CD4-positive, CD25-positive, alpha-beta regulatory T cell (primary cell): ENCODE results near the gene MEF2B. TPM values are rescaled to one million over a fixed set of nuclear protein-coding genes. Genes with fewer than 3 reads are reported as not detected.
"Not testable (repeated sequence)": the region's sequence is repeated elsewhere in the genome, so short reads cannot be mapped to it uniquely, and the experiment has no call there.

Experiments
- ATAC-seq, 2 donors: fragments of 150-1000 bp; cut with Tn5 transposase; one replicate each; pipeline ENCODE4 v1.10.0; 2021; ENCODE audit warnings: low read depth in 2 of 2, moderate number of reproducible peaks in 2 of 2, moderate library complexity in 1 of 2
- DNase-seq, 3 donors: peaks; one replicate each; pipeline versions ENCODE4 v3.0.0 to v3.0.0-alpha.2; 2012 to 2022; ENCODE audit warnings: mixed read lengths in 1 of 3
- H3K27ac ChIP-seq: one replicate; pipeline ENCODE4 v1.7.0; 2013; ENCODE audit warnings: mild to moderate bottlenecking, low read length; ENCODE audit not compliant: insufficient read depth, poor library complexity, severe bottlenecking
- H3K27me3 ChIP-seq: one replicate; pipeline ENCODE4 v1.7.0; 2013; ENCODE audit warnings: low read length; ENCODE audit not compliant: control insufficient read depth, insufficient read depth
- H3K36me3 ChIP-seq: one replicate; pipeline ENCODE4 v1.7.0; 2013; ENCODE audit warnings: mild to moderate bottlenecking, low read length, moderate library complexity; ENCODE audit not compliant: control insufficient read depth, insufficient read depth
- H3K4me1 ChIP-seq: 2 replicates; pipeline ENCODE4 v1.7.0; 2013; ENCODE audit warnings: mild to moderate bottlenecking, low read length; ENCODE audit not compliant: insufficient read depth, control insufficient read depth, poor library complexity, severe bottlenecking
- H3K4me3 ChIP-seq: one replicate; pipeline ENCODE4 v1.7.0; 2013; ENCODE audit warnings: low read depth, mild to moderate bottlenecking, low read length, moderate library complexity
- H3K9me3 ChIP-seq, 2 experiments: 1 replicate in 1 of 2; 2 replicates in 1 of 2; pipeline ENCODE4 v1.7.0; 2013; ENCODE audit warnings: low read length in 2 of 2, mild to moderate bottlenecking in 1 of 2, moderate library complexity in 1 of 2; ENCODE audit not compliant: control insufficient read depth in 2 of 2
- H3K27ac Mint-ChIP-seq, 3 donors: one replicate each; pipeline ENCODE4 v1.8.0; 2020 to 2022; ENCODE audit warnings: mild to moderate bottlenecking in 3 of 3, mixed read lengths in 3 of 3, moderate library complexity in 2 of 3
- H3K27me3 Mint-ChIP-seq: one replicate; pipeline ENCODE4 v1.8.0; 2022; ENCODE audit warnings: mild to moderate bottlenecking, mixed read lengths
- H3K36me3 Mint-ChIP-seq: one replicate; pipeline ENCODE4 v1.8.0; 2020; ENCODE audit warnings: mixed read lengths
- H3K4me1 Mint-ChIP-seq, 4 donors: one replicate each; pipeline ENCODE4 v1.8.0; 2020 to 2022; ENCODE audit warnings: mixed read lengths in 4 of 4, mild to moderate bottlenecking in 1 of 4
- H3K4me3 Mint-ChIP-seq, 4 donors: one replicate each; pipeline ENCODE4 v1.8.0; 2020 to 2022; ENCODE audit warnings: mild to moderate bottlenecking in 4 of 4, mixed read lengths in 4 of 4, moderate library complexity in 3 of 4
- H3K9me3 Mint-ChIP-seq, 7 donors: one replicate each; pipeline ENCODE4 v1.8.0; 2020 to 2022; ENCODE audit warnings: mixed read lengths in 7 of 7, mild to moderate bottlenecking in 3 of 7, moderate library complexity in 2 of 7
- polyA plus RNA-seq, 4 donors: library from polyadenylated mRNA; unstranded; fragments of 300-500 nt; fragmentation: Illumina TruSeq; gene quantifications; one replicate each; pipeline ENCODE4 v1.2.3, GENCODE V29; 2021
- total RNA-seq: library from RNA; stranded (reverse); gene quantifications from one replicate; pipeline ENCODE4 v1.2.3, GENCODE V29; 2022

MEF2B gene
- total and polyA plus RNA-seq, 5 donors from 2014 or later = 0.30 to 3.5 TPM; not detected in 3

DNA sequence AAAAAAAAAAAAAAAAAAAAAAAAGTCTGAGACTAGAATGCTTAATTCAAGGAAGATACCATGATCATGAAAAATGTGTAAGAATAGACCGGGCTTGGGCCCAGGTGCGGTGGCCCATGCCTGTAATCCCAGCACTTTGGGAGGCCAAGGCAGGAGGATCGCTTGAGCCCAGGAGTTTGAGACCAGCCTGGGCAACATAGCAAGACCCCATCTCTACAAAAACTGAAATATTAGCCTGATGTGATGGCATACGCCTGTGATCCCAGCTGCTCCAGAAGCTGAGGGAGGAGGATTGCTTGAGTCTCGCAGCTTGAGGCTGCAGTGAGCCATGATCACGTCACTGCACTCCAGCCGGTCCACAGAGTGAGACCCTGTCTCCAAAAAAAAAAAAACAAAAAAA, 63.1 kb downstream of the MEF2B start:
- H3K4me1 ChIP-seq, H3K4me3 ChIP-seq, DNase-seq, H3K4me3 Mint-ChIP-seq, ATAC-seq, H3K36me3 Mint-ChIP-seq, H3K27me3 Mint-ChIP-seq, H3K27ac ChIP-seq, H3K9me3 Mint-ChIP-seq, H3K27me3 ChIP-seq, H3K9me3 ChIP-seq, H3K27ac Mint-ChIP-seq: not testable (repeated sequence)
- peaks cover 10% of the 10 kb centered on the region for H3K36me3 ChIP-seq
- H3K4me1 Mint-ChIP-seq = peaks cover 0 to 10% (median 1%) of the 10 kb centered on the region in 4 donors

DNA sequence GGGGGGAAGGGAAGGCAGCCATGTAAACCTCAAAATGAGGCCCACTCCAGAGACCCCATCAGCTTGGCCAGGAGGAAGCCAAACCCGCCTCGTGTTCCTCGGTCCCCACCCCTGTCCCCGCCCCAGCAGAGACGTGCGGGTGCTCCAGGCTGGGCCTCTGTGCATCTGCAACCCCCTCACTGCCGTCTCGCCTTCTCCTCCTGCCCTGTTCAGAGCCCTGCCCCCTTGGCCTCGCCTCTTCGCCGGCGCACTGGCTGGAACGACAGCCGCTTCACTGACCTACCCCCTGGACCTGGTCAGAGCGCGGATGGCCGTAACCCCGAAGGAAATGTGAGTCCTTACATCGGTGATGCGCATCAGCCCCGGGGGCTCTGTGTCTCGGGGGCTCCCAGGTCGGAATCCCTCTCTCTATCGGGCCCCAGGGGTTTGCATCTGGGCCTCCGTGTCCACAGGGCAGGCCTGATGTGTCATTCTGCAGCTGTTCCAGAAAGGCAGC, 64.0 kb downstream of the MEF2B start:
- Mint-ChIP-seq H3K4me3 (no peak overlapping the region), H3K27me3 (no peaks in the 10 kb centered on the region), H3K36me3 (no peaks in the 10 kb centered on the region), H3K9me3 (no peaks in the 10 kb centered on the region), H3K4me1 (peaks cover 0 to 9% (median 1%) of the 10 kb centered on the region in 4 donors), H3K27ac (no peak overlapping the region)
- ATAC-seq (no peak), DNase-seq (no peak)
- H3K4me1 ChIP-seq = peaks cover 6% of the 10 kb centered on the region
- no peak overlapping the region for H3K27ac ChIP-seq
- H3K36me3 ChIP-seq = peaks cover 14% of the 10 kb centered on the region
- H3K9me3 ChIP-seq = no peaks in the 10 kb centered on the region
- no peak overlapping the region for H3K4me3 ChIP-seq
- no peaks in the 10 kb centered on the region for H3K27me3 ChIP-seq

DNA sequence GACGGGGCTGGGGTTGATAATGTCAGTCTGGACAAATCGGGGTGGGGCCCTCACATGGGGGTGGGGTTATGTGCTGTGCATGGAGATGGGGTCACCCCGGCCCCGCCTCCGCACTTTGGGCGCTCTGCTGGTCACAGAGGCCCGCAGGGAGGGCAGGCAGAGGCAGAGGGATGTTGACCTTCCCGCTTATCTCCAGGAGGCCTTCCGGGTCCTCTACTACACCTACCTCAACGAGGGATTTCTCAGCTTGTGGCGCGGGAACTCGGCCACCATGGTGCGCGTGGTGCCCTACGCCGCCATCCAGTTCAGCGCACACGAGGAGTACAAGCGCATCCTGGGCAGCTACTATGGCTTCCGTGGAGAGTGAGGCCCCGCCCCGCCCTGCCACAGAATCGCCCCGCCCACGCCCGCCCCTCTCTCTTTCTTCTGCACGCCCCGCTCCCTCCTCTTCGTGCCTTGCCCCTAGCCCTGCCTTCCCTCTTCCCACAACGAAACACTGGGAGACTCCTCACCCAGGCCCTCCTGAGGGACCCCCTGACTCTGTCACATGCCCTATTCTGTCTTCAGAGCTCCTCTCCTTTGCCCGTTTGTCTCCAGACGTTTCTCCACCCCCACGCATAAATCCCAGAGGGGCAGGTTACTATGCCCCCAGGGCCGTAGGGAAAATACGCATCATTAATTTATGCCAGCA, 64.6 kb downstream of the MEF2B start:
- peaks cover 0 to 10% (median 1%) of the 10 kb centered on the region in 4 donors for H3K4me1 Mint-ChIP-seq
- no peak overlapping the region for H3K27ac Mint-ChIP-seq
- Histone ChIP-seq H3K27ac (no peak overlapping the region), H3K27me3 (no peaks in the 10 kb centered on the region), H3K4me1 (peaks cover 4% of the 10 kb centered on the region), H3K4me3 (no peak overlapping the region), H3K36me3 (peaks cover 19% of the 10 kb centered on the region), H3K9me3 (no peaks in the 10 kb centered on the region)
- H3K36me3 Mint-ChIP-seq = peaks cover 4% of the 10 kb centered on the region
- DNase-seq = peak in 1 of 3 donors; percentile 7
- no peak for ATAC-seq
- H3K9me3 Mint-ChIP-seq = peaks cover 0 to 1% (median 0%) of the 10 kb centered on the region in 7 donors
- H3K4me3 Mint-ChIP-seq = no peak overlapping the region
- H3K27me3 Mint-ChIP-seq = no peaks in the 10 kb centered on the region

DNA sequence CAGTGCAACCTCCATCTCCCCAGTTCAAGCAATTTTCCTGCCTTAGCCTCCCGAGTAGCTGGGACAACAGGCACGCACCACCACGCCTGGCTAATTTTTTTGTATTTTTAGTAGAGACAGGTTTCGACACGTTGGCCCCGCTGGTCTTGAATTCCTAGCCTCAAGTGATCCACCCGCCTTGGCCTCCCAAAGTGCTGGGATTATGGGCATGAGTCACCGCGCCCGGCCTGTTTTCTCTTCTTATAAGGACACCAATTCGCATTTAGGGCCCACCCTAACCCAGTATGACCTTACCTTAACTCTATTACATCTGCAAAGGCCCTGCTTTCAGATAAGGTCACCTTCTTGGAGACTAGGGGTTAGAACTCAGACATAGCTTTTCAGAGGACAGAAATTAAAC, 66.9 kb downstream of the MEF2B start:
- peaks cover 0 to 1% (median 0%) of the 10 kb centered on the region in 7 donors for H3K9me3 Mint-ChIP-seq
- no peak for DNase-seq
- no peak overlapping the region for H3K4me3 Mint-ChIP-seq
- Histone ChIP-seq H3K36me3 (peaks cover 32% of the 10 kb centered on the region), H3K27me3 (no peaks in the 10 kb centered on the region), H3K9me3 (no peaks in the 10 kb centered on the region), H3K4me1 (no peaks in the 10 kb centered on the region), H3K27ac (no peak overlapping the region), H3K4me3 (no peak overlapping the region)
- peaks cover 0 to 10% (median 0%) of the 10 kb centered on the region in 4 donors for H3K4me1 Mint-ChIP-seq
- H3K27ac Mint-ChIP-seq = no peak overlapping the region
- no peak for ATAC-seq
- peaks cover 7% of the 10 kb centered on the region for H3K36me3 Mint-ChIP-seq
- H3K27me3 Mint-ChIP-seq = no peaks in the 10 kb centered on the region

DNA sequence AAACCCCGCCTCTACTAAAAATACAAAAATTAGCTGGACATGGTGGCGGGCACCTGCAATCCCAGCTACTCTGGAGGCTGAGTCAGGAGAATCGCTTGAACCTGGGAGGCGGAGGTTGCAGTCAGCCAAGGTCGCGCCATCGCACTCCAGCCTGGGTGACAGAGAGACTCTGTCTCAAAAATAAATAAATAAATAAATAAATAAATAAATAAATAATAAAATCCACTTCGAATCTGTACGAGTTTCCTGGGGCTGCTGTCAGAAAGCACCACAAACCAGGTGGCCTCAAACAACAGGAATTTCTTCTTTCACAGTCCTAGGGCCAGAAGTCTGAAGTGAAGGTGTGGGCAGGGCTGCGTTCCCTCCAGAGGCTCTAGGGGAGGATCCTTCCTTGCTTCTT, 67.5 kb downstream of the MEF2B start:
- not testable (repeated sequence) for H3K9me3 ChIP-seq, H3K4me1 Mint-ChIP-seq, H3K4me1 ChIP-seq, H3K4me3 Mint-ChIP-seq, H3K27me3 Mint-ChIP-seq, H3K4me3 ChIP-seq, H3K27ac Mint-ChIP-seq, DNase-seq, H3K27ac ChIP-seq, H3K27me3 ChIP-seq, H3K9me3 Mint-ChIP-seq, ATAC-seq
- peaks cover 32% of the 10 kb centered on the region for H3K36me3 ChIP-seq
- peaks cover 12% of the 10 kb centered on the region for H3K36me3 Mint-ChIP-seq

DNA sequence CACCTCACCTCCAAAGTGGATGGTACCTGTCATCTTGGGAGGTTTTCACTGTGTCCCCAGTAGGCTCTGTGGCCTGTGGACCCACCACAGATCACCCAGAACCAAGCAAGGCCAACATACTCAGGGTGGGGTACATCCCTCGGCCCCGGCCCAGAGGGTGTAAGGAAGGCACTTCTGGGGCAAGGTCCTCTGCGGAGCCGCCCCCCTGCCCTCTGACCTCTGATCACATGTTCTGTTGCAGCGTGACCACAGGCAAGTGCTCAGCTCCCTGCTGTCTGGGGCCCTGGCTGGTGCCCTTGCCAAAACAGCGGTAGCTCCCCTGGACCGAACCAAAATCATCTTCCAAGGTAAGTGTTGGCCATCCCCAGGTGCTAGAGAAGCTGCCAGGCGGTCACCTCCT, 68.5 kb downstream of the MEF2B start:
- no peaks in the 10 kb centered on the region for H3K4me1 ChIP-seq
- H3K27me3 ChIP-seq = no peaks in the 10 kb centered on the region
- H3K4me3 ChIP-seq = no peak overlapping the region
- ATAC-seq (no peak), DNase-seq (no peak)
- no peaks in the 10 kb centered on the region for H3K27me3 Mint-ChIP-seq
- H3K4me1 Mint-ChIP-seq = peaks cover 0 to 10% (median 0%) of the 10 kb centered on the region in 4 donors
- no peaks in the 10 kb centered on the region for H3K9me3 ChIP-seq
- no peak overlapping the region for H3K27ac ChIP-seq
- no peak overlapping the region for H3K4me3 Mint-ChIP-seq
- H3K36me3 Mint-ChIP-seq = peaks cover 12% of the 10 kb centered on the region
- peaks cover 35% of the 10 kb centered on the region for H3K36me3 ChIP-seq
- H3K27ac Mint-ChIP-seq = no peak overlapping the region
- H3K9me3 Mint-ChIP-seq = peaks cover 0 to 1% (median 0%) of the 10 kb centered on the region in 7 donors

DNA sequence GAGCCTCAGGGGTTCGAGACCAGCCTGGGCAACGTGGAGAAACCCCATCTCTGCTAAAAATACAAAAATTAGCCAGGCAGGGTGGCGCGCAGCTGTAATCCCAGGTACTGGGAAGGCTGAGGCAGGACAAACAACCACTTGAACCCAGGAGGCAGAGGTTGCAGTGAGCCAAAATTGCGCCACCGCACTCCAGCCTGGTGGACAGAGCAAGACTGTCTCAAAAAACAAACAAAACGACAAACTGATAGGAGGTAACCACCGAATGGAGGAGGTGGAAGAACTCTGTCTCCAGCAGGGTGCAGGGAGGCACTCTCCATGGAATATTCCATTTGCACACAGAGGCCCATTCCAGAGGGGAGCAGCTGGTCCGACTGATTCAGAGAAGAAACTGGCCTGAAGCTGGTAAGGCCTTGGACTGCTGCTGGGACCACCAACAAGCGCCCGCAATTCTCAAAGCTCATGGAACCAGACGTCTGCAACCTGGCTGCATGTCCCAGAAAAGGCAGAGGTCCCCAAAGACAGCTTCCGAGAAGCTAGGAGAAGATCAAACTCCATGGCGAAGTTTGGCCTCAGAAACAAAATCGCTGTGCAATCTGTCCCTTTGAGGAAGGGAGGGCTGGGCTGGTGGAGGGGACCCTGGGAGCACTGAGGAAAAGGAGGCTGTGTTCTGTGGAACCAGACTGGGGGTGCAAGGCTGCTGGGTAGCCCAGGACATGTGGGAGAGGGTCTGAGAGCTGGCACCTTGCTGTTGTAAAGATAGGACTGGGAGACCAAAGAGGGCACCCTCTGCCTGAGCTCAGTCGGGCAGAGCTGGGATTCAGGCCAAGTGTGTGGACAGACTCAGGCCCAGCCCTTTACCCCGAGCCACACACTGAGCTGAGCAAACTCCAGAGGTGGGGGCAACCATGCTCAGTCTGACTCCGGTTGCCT, 71.1 kb downstream of the MEF2B start:
- Mint-ChIP-seq H3K4me1 (peaks cover 0 to 3% (median 1%) of the 10 kb centered on the region in 4 donors), H3K4me3 (no peak overlapping the region), H3K9me3 (peaks cover 0 to 2% (median 0%) of the 10 kb centered on the region in 7 donors), H3K36me3 (peaks cover 12% of the 10 kb centered on the region), H3K27me3 (no peaks in the 10 kb centered on the region), H3K27ac (no peak overlapping the region)
- no peak overlapping the region for H3K27ac ChIP-seq
- DNase-seq = no peak
- H3K36me3 ChIP-seq = peaks cover 35% of the 10 kb centered on the region
- no peaks in the 10 kb centered on the region for H3K4me1 ChIP-seq
- no peak for ATAC-seq
- no peaks in the 10 kb centered on the region for H3K27me3 ChIP-seq
- no peak overlapping the region for H3K4me3 ChIP-seq
- H3K9me3 ChIP-seq = no peaks in the 10 kb centered on the region
